ENCODE measurements around the gene SRCAP. TPM values are rescaled to one million over a fixed set of nuclear protein-coding genes. Genes with fewer than 3 reads are reported as not detected.
A peak's percentile ranks its signal among the peaks of the same experiment; 100 is the strongest.

The SRCAP gene
- total RNA-seq (2014; rRNA removed): 10.3 and 16.1 TPM in 2 replicates
- polyA plus RNA-seq (2012): 13.7 TPM

- DNase-seq (ENCODE audit: low read depth): peak; percentile 78
Measured at GRCh38 chr16:30698816-30699614, at the start of gene SRCAP. Gene SRCAP (plus strand): TSS chr16:30699171. CDS start chr16:30700825, 1,654 bp downstream.

GRCh38 chr16:30649725-30650368 lies 49.1 kb upstream of the SRCAP start:
- no peak for DNase-seq (ENCODE audit: low read depth)

DNA sequence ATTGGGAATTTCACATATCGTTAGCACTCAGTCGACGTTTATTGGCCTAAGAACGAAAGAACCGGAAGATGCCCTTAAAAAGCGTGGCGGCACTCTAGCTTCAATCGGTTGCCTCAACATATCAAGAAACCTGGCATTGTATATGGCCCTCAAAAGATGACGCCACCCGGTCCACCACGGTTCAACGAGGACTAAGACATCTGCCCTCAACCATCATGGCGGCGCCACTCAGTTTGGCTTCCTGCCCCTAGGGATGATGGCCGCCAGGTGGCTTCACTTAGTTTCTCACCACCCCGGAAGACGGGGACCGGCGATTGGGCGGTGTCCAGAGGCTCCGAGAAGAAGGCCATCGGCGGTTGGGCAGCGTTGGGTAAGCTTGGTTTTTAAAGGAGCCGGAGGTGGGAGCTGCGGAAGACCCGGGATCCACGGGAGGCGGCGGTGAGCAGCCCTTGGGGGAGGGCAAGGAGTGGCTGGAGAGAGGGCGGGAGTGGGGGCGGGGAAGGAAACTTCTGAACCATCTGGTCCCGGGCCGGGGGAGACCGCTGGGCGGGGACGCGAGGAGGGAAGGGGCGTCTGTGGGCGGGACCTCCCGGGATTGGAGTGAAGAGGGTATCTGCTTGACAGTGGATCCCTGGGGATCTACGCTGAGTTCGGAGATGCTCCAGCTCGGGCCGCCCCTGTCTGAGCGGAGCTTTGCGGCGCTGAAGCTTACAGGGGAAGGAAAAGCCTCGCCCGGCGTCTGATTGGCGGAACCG lies 48.4 kb upstream of the SRCAP start, which contains the start of gene PRR14:
Gene PRR14 (plus strand): TSS at position 592 of the 755 bp plus-strand sequence. CDS start 686 bp downstream, outside the sequence.
- peak; percentile 99 for DNase-seq (ENCODE audit: low read depth)

GRCh38 chr16:30651124-30652004 lies 47.6 kb upstream of the SRCAP start:
- DNase-seq (ENCODE audit: low read depth): peak; percentile 71

DNA sequence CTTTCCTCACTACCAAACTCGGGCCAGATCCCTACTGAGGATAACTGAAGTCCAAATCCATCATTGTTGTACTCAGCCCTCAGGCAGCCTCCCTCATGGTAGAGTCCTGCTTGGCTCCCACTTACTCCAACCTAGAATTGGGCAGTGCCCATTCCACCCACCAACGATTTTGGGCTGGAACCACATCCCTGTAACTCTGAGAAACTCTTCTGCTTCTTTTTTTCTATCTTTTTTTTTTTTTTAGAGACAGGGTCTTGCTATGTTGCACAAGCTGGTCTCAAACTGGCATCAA lies 47.0 kb upstream of the SRCAP start:
- no peak for DNase-seq (ENCODE audit: low read depth)

DNA sequence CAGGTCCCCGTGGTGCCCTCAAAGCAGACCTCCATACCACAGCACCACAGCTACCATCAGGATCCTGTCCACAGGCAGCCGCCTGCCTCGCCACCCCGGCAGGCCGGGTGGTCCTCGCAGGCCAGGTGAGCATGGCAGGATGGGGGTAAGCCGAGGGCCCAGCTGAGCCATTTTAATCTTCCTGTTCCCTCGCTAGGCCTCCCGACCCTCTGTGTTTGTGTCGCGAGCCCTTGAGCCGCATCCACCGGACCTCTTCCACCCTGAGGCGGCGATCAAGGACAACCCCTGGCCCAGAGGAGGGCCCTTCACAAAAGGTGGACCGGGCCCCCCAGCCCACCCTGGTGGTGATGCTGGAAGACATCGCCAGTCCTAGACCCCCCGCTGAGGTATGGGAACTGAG lies 46.3 kb upstream of the SRCAP start:
- DNase-seq (ENCODE audit: low read depth): no peak

- no peak for DNase-seq (ENCODE audit: low read depth)
Measured at GRCh38 chr16:30654856-30655255, 44.1 kb upstream of the SRCAP start.

GRCh38 chr16:30655815-30656347 lies 43.1 kb upstream of the SRCAP start:
- no peak for DNase-seq (ENCODE audit: low read depth)

DNA sequence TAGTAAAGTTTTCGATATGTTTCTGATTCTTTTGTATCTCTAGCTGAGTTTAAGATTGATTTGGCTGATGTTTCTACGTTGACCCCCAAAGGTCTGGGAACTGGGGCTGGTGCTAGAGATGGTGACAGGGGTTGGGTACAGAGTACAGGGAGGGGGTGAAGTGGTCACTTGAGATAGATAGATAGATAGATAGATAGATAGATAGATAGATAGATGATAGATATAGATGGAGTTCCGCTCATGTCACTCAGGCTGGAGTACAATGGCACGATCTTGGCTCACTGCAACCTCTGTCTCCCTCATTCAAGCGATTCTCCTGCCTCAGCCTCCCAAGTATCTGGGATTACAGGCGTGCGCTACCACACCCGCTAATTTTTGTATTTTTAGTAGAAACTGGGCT lies 42.6 kb upstream of the SRCAP start:
- DNase-seq (ENCODE audit: low read depth): no peak

- no peak for DNase-seq (ENCODE audit: low read depth)
Measured at GRCh38 chr16:30656974-30657865, 41.8 kb upstream of the SRCAP start.

- DNase-seq (ENCODE audit: low read depth): peak; percentile 100
Measured at GRCh38 chr16:30657866-30658730, 40.9 kb upstream of the SRCAP start, which contains the start of gene FBRS. Gene FBRS (plus strand): TSS chr16:30658431. CDS start chr16:30659519, 1,088 bp downstream.

DNA sequence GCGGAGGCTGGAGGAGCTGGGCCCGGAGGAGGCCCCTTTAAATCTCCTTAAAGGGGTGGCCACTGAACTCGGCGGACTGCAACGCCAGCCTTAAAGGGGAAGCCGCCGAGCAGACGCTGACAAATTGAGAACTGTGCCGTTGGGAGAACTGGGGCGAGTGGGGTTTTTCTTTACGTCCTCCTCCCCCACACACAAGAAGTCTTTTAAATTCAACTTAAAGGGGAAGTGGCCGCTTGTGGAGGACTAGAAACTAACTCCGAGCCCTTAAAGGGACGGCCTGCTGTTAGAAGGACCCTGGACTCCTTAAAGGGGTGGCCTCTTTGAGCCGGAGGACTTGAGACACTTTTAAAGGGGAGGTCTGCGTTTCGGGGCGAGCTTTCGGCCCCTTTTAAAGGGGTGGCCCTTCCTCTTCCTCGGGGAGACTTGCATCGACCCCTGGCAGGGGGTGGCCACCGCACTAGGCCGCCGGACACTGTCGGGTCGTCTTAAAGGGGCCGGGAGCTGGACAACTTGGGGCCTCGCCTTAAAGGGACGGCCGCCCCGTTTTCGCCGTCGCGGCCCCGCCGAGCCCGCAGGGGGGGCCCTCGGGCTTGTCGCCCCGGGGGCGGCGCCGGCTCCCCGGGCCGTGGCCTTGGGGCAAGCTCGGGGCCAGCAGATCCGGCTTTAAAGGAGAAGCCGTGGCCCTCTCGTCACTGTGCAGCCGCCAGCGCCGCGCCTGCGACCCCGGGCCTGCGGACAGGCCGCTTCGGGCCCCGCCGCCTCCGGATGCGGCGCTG lies 40.1 kb upstream of the SRCAP start:
- peak; percentile 96 for DNase-seq (ENCODE audit: low read depth)

DNA sequence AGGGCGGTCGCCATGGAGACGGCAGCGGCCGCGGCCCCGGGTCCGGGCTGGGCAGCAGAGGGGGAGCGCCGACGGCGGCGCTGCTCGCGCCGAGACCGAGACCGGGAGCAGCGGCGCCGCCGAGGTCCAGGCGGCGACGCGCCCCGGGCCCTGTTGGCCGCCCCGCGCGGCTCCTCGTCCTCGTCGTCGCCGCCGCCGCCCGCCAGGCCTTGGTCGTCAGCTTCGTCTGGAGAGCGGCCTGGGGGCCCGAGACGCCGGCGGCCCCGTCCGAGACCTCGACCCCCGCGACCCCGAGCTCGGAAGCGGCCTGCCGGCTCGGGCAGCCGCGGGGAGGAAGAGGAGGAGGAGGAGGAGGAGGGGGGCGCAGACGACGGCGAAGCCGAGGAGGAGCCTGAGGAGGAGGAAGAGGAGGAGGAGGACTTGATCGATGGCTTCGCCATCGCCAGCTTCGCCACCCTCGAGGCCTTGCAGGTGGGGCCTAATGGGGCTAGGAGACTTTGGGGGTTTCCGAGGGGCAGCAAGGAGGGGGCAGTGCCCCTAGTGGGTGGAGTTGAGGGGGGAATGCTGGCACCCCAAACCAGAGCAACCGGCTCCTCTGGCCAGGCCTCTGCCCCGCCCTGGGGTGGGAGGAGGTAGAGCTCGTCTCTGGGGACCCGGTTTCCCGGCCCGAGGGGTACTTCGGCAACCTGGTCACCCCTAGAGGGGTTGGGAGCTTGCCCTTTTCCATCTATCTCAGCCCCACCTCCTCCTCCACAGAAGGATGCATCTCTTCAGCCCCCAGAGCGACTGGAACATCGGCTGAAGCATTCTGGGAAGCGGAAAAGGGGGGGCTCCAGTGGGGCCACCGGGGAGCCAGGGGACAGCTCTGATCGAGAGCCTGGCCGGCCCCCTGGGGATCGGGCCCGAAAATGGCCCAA lies 39.2 kb upstream of the SRCAP start:
- peak; percentile 14 for DNase-seq (ENCODE audit: low read depth)

- DNase-seq (ENCODE audit: low read depth): no peak
Measured at GRCh38 chr16:30660424-30661261, 38.3 kb upstream of the SRCAP start.

DNA sequence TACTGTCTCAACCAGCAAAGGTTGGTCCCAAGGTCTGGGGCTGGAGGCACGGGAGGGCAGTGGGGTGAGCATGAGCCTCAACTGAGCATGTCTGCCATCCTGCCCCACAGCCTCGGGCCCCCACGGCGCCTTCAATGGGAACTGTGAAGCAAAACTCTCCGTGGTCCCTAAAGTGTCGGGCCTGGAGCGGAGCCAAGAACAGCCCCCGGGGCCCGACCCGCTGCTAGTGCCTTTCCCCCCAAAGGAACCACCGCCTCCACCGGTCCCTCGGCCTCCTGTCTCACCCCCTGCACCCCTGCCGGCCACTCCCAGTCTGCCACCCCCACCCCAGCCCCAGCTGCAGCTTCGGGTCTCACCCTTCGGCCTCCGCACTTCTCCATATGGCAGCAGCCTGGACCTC lies 36.5 kb upstream of the SRCAP start:
- DNase-seq (ENCODE audit: low read depth): no peak

DNA sequence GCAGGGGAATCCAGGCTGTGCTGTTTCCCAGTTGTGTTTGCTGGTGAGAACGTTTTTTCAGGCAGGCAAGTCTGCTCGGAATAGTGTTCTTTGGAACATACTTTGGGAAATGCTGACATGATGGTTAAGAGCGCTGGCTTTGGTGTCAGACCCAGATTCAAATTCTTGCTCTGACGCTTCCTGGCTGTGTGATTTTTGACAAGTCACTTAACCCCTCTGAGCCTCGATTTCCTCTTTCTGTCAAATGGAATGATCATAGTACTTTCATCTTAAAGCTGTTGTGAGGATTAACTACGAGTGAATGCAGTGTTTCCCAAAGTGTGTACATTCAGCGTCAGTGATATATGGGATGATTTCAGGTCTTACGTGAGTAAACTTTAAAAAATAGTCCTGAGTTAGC lies 35.9 kb upstream of the SRCAP start:
- DNase-seq (ENCODE audit: low read depth): no peak

Data from LHCN-M2 (cell line).